RWPE2 (cell line): ENCODE results near the gene RBPMS2.

Experiments
- ATAC-seq: fragments of 200-7000 bp; cut with Tn5 transposase; 3 replicates; pipeline ENCODE4 v1.9.1; 2021; ENCODE audit warnings: low read depth
- DNase-seq: peaks from one replicate; pipeline ENCODE4 v3.0.0-alpha.2; 2020; ENCODE audit warnings: low spot score
- H3K27ac ChIP-seq: fragments of 450-650 bp; 2 replicates; pipeline ENCODE4 v1.5.1; 2017; ENCODE audit warnings: mild to moderate bottlenecking; ENCODE audit not compliant: poor library complexity, severe bottlenecking
- H3K27me3 ChIP-seq: fragments of 250-450 bp; sonication (Bioruptor Pico); 2 replicates; pipeline ENCODE4 v1.5.1; 2021; ENCODE audit warnings: mild to moderate bottlenecking, moderate library complexity; ENCODE audit not compliant: insufficient read depth, poor library complexity, severe bottlenecking
- H3K36me3 ChIP-seq: fragments of 250-450 bp; sonication (Bioruptor Pico); 2 replicates; pipeline ENCODE4 v1.5.1; 2020; ENCODE audit warnings: low read depth, mild to moderate bottlenecking, moderate library complexity
- H3K4me1 ChIP-seq: fragments of 250-450 bp; sonication (Bioruptor Pico); 2 replicates; pipeline ENCODE4 v1.5.1; 2021; ENCODE audit warnings: mild to moderate bottlenecking, moderate library complexity; ENCODE audit not compliant: insufficient read depth, poor library complexity, severe bottlenecking
- H3K4me3 ChIP-seq: fragments of 250-450 bp; sonication (Bioruptor Pico); 2 replicates; pipeline ENCODE4 v1.5.1; 2021; ENCODE audit warnings: mild to moderate bottlenecking, moderate library complexity; ENCODE audit not compliant: severe bottlenecking
- H3K9me3 ChIP-seq: fragments of 250-450 bp; sonication (Bioruptor Pico); 2 replicates; pipeline ENCODE4 v1.5.1; 2021; ENCODE audit warnings: mild to moderate bottlenecking, moderate library complexity; ENCODE audit not compliant: severe bottlenecking
- CTCF ChIP-seq: fragments of 450-650 bp; IDR thresholded peaks from one replicate; pipeline ENCODE4 v1.5.1; 2017; ENCODE audit warnings: mild to moderate bottlenecking, moderate library complexity; ENCODE audit not compliant: poor library complexity, severe bottlenecking

The RBPMS2 gene

GRCh38 chr15:64717735-64718495 is 57.5 kb downstream of the RBPMS2 start:
- no peak for TF ChIP-seq CTCF
- H3K36me3 ChIP-seq: no peaks in the 10 kb centered on the region
- no peak for ATAC-seq
- H3K27me3 ChIP-seq: no peaks in the 10 kb centered on the region
- no peaks in the 10 kb centered on the region for H3K4me1 ChIP-seq
- no peak overlapping the region for H3K27ac ChIP-seq
- no peak overlapping the region for H3K4me3 ChIP-seq
- no peaks in the 10 kb centered on the region for H3K9me3 ChIP-seq
- DNase-seq: no peak

GRCh38 chr15:64717130-64717529 is 58.3 kb downstream of the RBPMS2 start:
- Histone ChIP-seq H3K27ac (no peak overlapping the region), H3K27me3 (no peaks in the 10 kb centered on the region), H3K4me1 (no peaks in the 10 kb centered on the region), H3K9me3 (no peaks in the 10 kb centered on the region), H3K4me3 (no peak overlapping the region), H3K36me3 (no peaks in the 10 kb centered on the region)
- TF ChIP-seq CTCF: no peak
- ATAC-seq (no peak), DNase-seq (no peak)

GRCh38 chr15:64716452-64716851 is 58.9 kb downstream of the RBPMS2 start:
- DNase-seq: no peak
- no peak for ATAC-seq
- no peaks in the 10 kb centered on the region for H3K36me3 ChIP-seq
- H3K4me1 ChIP-seq: no peaks in the 10 kb centered on the region
- TF ChIP-seq CTCF: no peak
- no peak overlapping the region for H3K27ac ChIP-seq
- no peaks in the 10 kb centered on the region for H3K9me3 ChIP-seq
- H3K27me3 ChIP-seq: no peaks in the 10 kb centered on the region
- no peak overlapping the region for H3K4me3 ChIP-seq

- TF ChIP-seq CTCF: no peak
- ATAC-seq (no peak), DNase-seq (no peak)
- no peaks in the 10 kb centered on the region for H3K4me1 ChIP-seq
- no peak overlapping the region for H3K4me3 ChIP-seq
- no peaks in the 10 kb centered on the region for H3K27me3 ChIP-seq
- H3K9me3 ChIP-seq: no peaks in the 10 kb centered on the region
- no peaks in the 10 kb centered on the region for H3K36me3 ChIP-seq
- no peak overlapping the region for H3K27ac ChIP-seq
Observed at GRCh38 chr15:64713592-64713991, 61.8 kb downstream of the RBPMS2 start.

GRCh38 chr15:64712353-64712752 is 63.0 kb downstream of the RBPMS2 start:
- no peaks in the 10 kb centered on the region for H3K9me3 ChIP-seq
- no peaks in the 10 kb centered on the region for H3K27me3 ChIP-seq
- no peak overlapping the region for H3K27ac ChIP-seq
- no peak for DNase-seq
- no peak for TF ChIP-seq CTCF
- no peak for ATAC-seq
- H3K4me3 ChIP-seq: no peak overlapping the region
- H3K4me1 ChIP-seq: no peaks in the 10 kb centered on the region
- no peaks in the 10 kb centered on the region for H3K36me3 ChIP-seq
